Right cardiac atrium (tissue), 5 donors: ENCODE results near the gene COL4A1. TPM values are rescaled to one million over a fixed set of nuclear protein-coding genes. Genes with fewer than 3 reads are reported as not detected.

Experiments
- ATAC-seq, 2 donors: fragments of 200-7000 bp; cut with Tn5 transposase; one replicate each; pipeline versions ENCODE4 v1.8.0 to v1.9.1; 2020; ENCODE audit warnings: moderate library complexity in 2 of 2, mild to moderate bottlenecking in 1 of 2
- DNase-seq, 3 donors: peaks; one replicate each; pipeline ENCODE4 v3.0.0-alpha.2; 2020
- H3K27ac ChIP-seq: one replicate; pipeline ENCODE4 v1.5.1; 2013; ENCODE audit warnings: mild to moderate bottlenecking, low read length, control low read depth, moderate library complexity
- H3K27me3 ChIP-seq: one replicate; pipeline ENCODE4 v1.6.1; 2013; ENCODE audit not compliant: control insufficient read depth, insufficient read depth
- H3K4me1 ChIP-seq: one replicate; pipeline ENCODE4 v1.6.1; 2013; ENCODE audit warnings: low read length; ENCODE audit not compliant: control insufficient read depth, insufficient read depth
- H3K4me3 ChIP-seq: one replicate; pipeline ENCODE4 v1.5.1; 2013; ENCODE audit warnings: low read length, control low read depth
- H3K9me3 ChIP-seq: one replicate; pipeline ENCODE4 v1.6.1; 2013; ENCODE audit warnings: low read length; ENCODE audit not compliant: control insufficient read depth
- WGBS: extraction: QIAGEN DNeasy Blood & Tissue Kit; methylation state at CpG from one replicate; pipeline ENCODE4 v1.1.7; 2013; 5-methylcytosine and 5-hydroxymethylcytosine counted together
- intact Hi-C, 4 donors: fragments of 100-400 bp; cut with DNase I; formaldehyde crosslinking; loops; one replicate each; pipeline versions ENCODE4 v1.11.0 to v1.14.0; 2022 to 2023
- long read RNA-seq, 4 donors: library from polyadenylated mRNA; unstranded; transcript quantifications; one replicate each; pipeline ENCODE4 v2.0.0, GENCODE V29; 2020 to 2021
- polyA plus RNA-seq: library from polyadenylated mRNA; stranded (reverse); fragments of 200-250 nt; gene quantifications from one replicate; pipeline ENCODE4 v1.2.3, GENCODE V29; 2013
- total RNA-seq, 4 donors: library from RNA; stranded (reverse); fragmentation: NEBNext Ultra II Directional; extraction: Animal tissue kit (Norgen Biotek cat#: 25700); gene quantifications; one replicate each; pipeline ENCODE4 v1.2.1, GENCODE V29; 2021
- donor health status: healthy with polysubstance abuse.
- donor health status: DM: no; HTN: yes; CAD: no.
- donor health status: DM: no; HTN: no; CAD: no.
- donor health status: DM: no; HTN: yes; CAD: no; lungs with severe emphysema.
- donor health status: DM: yes; HTN: yes; CAD: no.

The COL4A1 gene
- total RNA-seq (100 to 1,000 TPM in 3 of 4 donors, 10 to 100 TPM in 1; 91.9 to 267 (median 118) TPM), polyA plus RNA-seq (69.8 TPM)
- long read RNA-seq, donor 1, full-length matches to known transcripts, result 39 of 168 reads
- long read RNA-seq, donor 1, partial matches to known transcripts, result 117 of 168 reads
- long read RNA-seq, donor 1, other reads (novel, unspliced or antisense), result 12 of 168 reads
- long read RNA-seq, donor 2, full-length matches to known transcripts, result 21 of 56 reads
- long read RNA-seq, donor 2, partial matches to known transcripts, result 33 of 56 reads
- long read RNA-seq, donor 2, other reads (novel, unspliced or antisense), result 2 of 56 reads
- long read RNA-seq, donor 3, full-length matches to known transcripts, result 32 of 316 reads
- long read RNA-seq, donor 3, partial matches to known transcripts, result 243 of 316 reads
- long read RNA-seq, donor 3, other reads (novel, unspliced or antisense), result 41 of 316 reads
- long read RNA-seq, donor 4, full-length matches to known transcripts, result 33 of 78 reads
- long read RNA-seq, donor 4, partial matches to known transcripts, result 38 of 78 reads
- long read RNA-seq, donor 4, other reads (novel, unspliced or antisense), result 7 of 78 reads

DNA sequence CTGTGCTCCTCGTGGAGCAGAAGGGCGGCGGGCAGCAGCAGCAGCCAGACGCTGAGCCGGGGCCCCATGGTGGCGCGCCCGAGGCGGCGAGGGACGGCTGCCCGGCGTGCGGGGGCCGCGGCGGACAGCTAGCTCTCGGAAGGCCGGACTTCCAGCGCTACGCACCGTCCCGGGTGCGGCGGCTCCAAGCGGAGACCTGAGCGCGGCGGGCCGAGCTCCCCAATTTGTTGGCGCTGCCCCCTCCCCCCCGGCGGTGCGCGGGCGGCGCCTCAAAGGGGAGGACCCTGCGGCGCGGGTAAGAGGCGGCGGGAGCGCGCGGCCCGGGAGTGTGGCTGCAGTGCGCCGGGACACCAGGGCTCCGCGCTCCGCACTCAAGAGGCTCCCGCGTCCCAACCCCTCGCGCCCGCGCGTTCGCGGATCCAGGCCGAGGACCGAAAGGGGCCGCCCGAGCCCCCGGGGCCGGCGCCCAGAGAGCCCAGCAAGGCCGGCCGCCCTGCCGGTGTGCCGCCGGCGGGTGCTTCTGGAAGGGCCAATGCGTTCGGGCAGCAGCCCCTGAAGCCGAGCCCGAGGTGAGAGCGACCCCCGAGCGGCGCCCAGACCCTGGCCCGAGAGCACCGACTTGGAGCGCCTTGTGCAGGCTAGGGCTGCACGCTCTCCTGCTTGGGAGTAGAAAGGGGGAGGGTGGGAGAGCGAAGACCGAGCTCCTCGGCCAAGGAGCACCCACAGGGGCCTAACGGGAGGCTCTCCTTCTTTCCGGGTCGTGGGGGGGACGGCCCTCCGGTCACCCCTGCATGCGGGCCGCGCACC lies at the start of gene COL4A1, which contains the start of gene COL4A2:
Gene COL4A1 (minus strand): TSS at position 198 of the 807 bp plus-strand sequence. CDS start 130 bp downstream, at position 68.
Gene COL4A2 (plus strand): TSS at position 325 of the 807 bp plus-strand sequence. CDS start 620 bp downstream, outside the sequence.
- ATAC-seq (peak; percentile 87 to 90), DNase-seq (peak; percentile 85 to 94 (median 93))
- Histone ChIP-seq H3K9me3 (no peaks in the 10 kb centered on the region), H3K4me1 (peaks cover 33% of the 10 kb centered on the region), H3K4me3 (peak within 1 kb of the TSS; percentile 78), H3K27me3 (no peaks in the 10 kb centered on the region), H3K27ac (peak within 1 kb of the TSS; percentile 71)
- under 1% methylated on average over 95 of the region's 96 CpGs for WGBS
- intact Hi-C loops, result loop anchor here (5.0 to 10.0 kb wide), 7 partner anchors 62 to 108 kb away; no protein-coding TSS in a partner anchor

GRCh38 chr13:110356362-110356761 lies 49.4 kb upstream of the COL4A1 start:
- H3K27me3 ChIP-seq, result no peaks in the 10 kb centered on the region
- no peak for ATAC-seq

GRCh38 chr13:110354715-110355473 lies 47.9 kb upstream of the COL4A1 start:
- ATAC-seq, result no peak
- H3K27ac ChIP-seq, result no peak overlapping the region
- no peaks in the 10 kb centered on the region for H3K9me3 ChIP-seq
- H3K27me3 ChIP-seq, result no peaks in the 10 kb centered on the region
- peaks cover 11% of the 10 kb centered on the region for H3K4me1 ChIP-seq
- no peak overlapping the region for H3K4me3 ChIP-seq
- intact Hi-C loops, result no loop called here
- DNase-seq, result no peak
- 68% methylated on average over 5 of the region's 5 CpGs for WGBS

More at GRCh38 chr13:110356362-110356761, 49.4 kb upstream of the COL4A1 start:
- Histone ChIP-seq H3K9me3 (no peaks in the 10 kb centered on the region), H3K4me1 (peaks cover 16% of the 10 kb centered on the region), H3K4me3 (no peak overlapping the region), H3K27ac (no peak overlapping the region)
- intact Hi-C loops, result no loop called here
- 59% methylated on average over 12 of the region's 12 CpGs for WGBS
- no peak for DNase-seq

- DNase-seq (no peak), ATAC-seq (no peak)
- 90% methylated on average over 6 of the region's 6 CpGs for WGBS
- Histone ChIP-seq H3K4me1 (peaks cover 14% of the 10 kb centered on the region), H3K9me3 (no peaks in the 10 kb centered on the region), H3K27ac (no peak overlapping the region), H3K4me3 (no peak overlapping the region), H3K27me3 (no peaks in the 10 kb centered on the region)
- intact Hi-C loops, result no loop called here
Observed at GRCh38 chr13:110354123-110354627, 47.2 kb upstream of the COL4A1 start.

- Histone ChIP-seq H3K27me3 (no peaks in the 10 kb centered on the region), H3K4me3 (no peak overlapping the region), H3K4me1 (peaks cover 14% of the 10 kb centered on the region), H3K9me3 (no peaks in the 10 kb centered on the region), H3K27ac (no peak overlapping the region)
- ATAC-seq (no peak), DNase-seq (no peak)
- WGBS, result 93% methylated on average over 13 of the region's 13 CpGs
- intact Hi-C loops, result no loop called here
Observed at GRCh38 chr13:110353339-110353977, 46.5 kb upstream of the COL4A1 start.

- intact Hi-C loops, result no loop called here
- Histone ChIP-seq H3K4me1 (peaks cover 20% of the 10 kb centered on the region), H3K9me3 (no peaks in the 10 kb centered on the region), H3K27ac (no peak overlapping the region), H3K27me3 (no peaks in the 10 kb centered on the region), H3K4me3 (no peak overlapping the region)
- DNase-seq, result no peak
- no peak for ATAC-seq
- WGBS, result 89% methylated on average over 8 of the region's 8 CpGs
Observed at GRCh38 chr13:110352735-110353134, 45.8 kb upstream of the COL4A1 start.

GRCh38 chr13:110351636-110352420 lies 44.9 kb upstream of the COL4A1 start:
- peaks cover 29% of the 10 kb centered on the region for H3K4me1 ChIP-seq
- no peak for DNase-seq
- intact Hi-C loops, result no loop called here
- no peaks in the 10 kb centered on the region for H3K9me3 ChIP-seq
- no peaks in the 10 kb centered on the region for H3K27me3 ChIP-seq
- no peak overlapping the region for H3K4me3 ChIP-seq
- ATAC-seq, result no peak
- WGBS, result 90% methylated on average over 6 of the region's 6 CpGs
- no peak overlapping the region for H3K27ac ChIP-seq

DNA sequence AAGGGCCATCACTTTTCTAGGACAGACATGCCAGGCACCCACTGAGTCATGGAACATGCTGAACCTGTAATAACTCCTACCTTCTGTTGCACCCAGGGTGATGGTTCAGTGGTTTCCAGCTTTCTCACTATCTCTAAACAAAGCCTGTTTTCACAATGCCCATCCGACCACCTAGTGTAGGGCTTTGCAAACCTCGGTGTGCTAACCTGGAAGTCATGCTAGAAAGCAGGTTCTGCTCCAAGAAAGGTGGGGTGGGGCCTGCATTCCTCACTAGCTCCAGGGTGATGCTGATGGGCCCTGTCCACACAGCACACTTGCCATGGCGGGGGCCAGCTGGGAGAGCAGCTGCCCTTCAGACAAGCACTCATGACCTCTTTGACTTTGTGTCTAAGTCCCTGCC lies 43.6 kb upstream of the COL4A1 start:
- DNase-seq, result peak in 1 of 3 donors; percentile 55
- 73% methylated on average over 3 of the region's 3 CpGs for WGBS
- intact Hi-C loops, result no loop called here
- no peaks in the 10 kb centered on the region for H3K27me3 ChIP-seq
- no peak for ATAC-seq
- peaks cover 27% of the 10 kb centered on the region for H3K4me1 ChIP-seq
- H3K4me3 ChIP-seq, result no peak overlapping the region
- H3K27ac ChIP-seq, result no peak overlapping the region
- no peaks in the 10 kb centered on the region for H3K9me3 ChIP-seq

- 94% methylated on average over 1 of the region's 1 CpG for WGBS
- ATAC-seq (no peak), DNase-seq (no peak)
- H3K4me1 ChIP-seq, result peaks cover 27% of the 10 kb centered on the region
- H3K9me3 ChIP-seq, result no peaks in the 10 kb centered on the region
- no peaks in the 10 kb centered on the region for H3K27me3 ChIP-seq
- intact Hi-C loops, result no loop called here
- H3K27ac ChIP-seq, result no peak overlapping the region
- no peak overlapping the region for H3K4me3 ChIP-seq
Observed at GRCh38 chr13:110350049-110350448, 43.1 kb upstream of the COL4A1 start.
